Measurements from ENCODE around the gene MLXIP. TPM values are rescaled to one million over a fixed set of nuclear protein-coding genes. Genes with fewer than 3 reads are reported as not detected.
A peak's percentile ranks its signal among the peaks of the same experiment; 100 is the strongest.

Gene MLXIP
- total and polyA plus RNA-seq, 9 of the 15 experiments (the other 6 are each of a cell fraction or from before 2014, with no cell fraction given) = 2.2 to 66.3 (median 18.1) TPM

DNA sequence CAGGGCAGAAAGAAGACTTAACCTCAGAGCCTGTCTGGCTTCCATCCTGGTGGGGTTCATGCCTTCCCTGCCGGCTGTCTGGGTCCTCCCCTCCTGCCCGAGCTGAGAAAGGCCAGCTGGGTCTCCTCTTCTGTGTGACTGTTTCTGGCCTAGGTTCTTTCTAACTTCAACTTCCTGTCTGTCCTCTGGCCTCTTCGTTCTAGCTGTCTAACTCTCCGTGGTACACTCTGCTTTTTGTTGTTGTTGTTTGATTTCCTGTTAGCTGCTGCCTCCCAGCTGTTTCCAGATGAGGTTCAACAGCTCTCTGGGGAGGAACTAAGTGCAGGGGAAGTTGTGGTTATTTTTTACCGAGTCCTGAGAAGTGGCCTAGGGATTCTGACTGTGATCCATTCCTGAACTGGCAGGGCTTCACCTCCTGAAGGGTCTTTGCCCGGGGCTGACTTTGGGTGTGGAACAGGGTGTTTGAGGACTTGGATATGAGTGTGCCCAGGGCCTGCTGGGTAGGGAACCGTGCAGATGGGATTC is 3.2 kb downstream of the MLXIP start (continued):
- TF ChIP-seq THRA (IDR thresholded peaks at IDR 0.05) (no peak), ZNF184 (CRISPR knock-in tag; IDR thresholded peaks at IDR 0.05) (no peak), NONO (IDR thresholded peaks at IDR 0.05; ENCODE audit: low read depth in 2 of 2, low read length in 1 of 2) (no peak), NBN (IDR thresholded peaks at IDR 0.05; ENCODE audit: low read depth) (peak; percentile 55), ZSCAN29 (IDR thresholded peaks at IDR 0.05) (no peak), SAFB (IDR thresholded peaks at IDR 0.05; ENCODE audit: borderline replicate concordance, low read depth, low read length) (no peak), JUN (IDR thresholded peaks at IDR 0.05; ENCODE audit: borderline replicate concordance, low read depth, low read length) (no peak), JUN (CRISPR knock-in tag; IDR thresholded peaks at IDR 0.05; ENCODE audit: borderline replicate concordance) (no peak), DACH1 (IDR thresholded peaks at IDR 0.05; ENCODE audit: partially characterized antibody) (peak; percentile 84), CBX3 (IDR thresholded peaks at IDR 0.05; ENCODE audit: borderline replicate concordance in 1 of 2, low read length in 2 of 2) (no peak), HIVEP1 (CRISPR knock-in tag; IDR thresholded peaks at IDR 0.05) (no peak), FOS (IDR thresholded peaks at IDR 0.05; ENCODE audit: extremely low read depth, insufficient read length) (no peak), PURB (CRISPR knock-in tag; IDR thresholded peaks at IDR 0.05; ENCODE audit: low read depth) (no peak)
- TF ChIP-seq, protein P1, sequence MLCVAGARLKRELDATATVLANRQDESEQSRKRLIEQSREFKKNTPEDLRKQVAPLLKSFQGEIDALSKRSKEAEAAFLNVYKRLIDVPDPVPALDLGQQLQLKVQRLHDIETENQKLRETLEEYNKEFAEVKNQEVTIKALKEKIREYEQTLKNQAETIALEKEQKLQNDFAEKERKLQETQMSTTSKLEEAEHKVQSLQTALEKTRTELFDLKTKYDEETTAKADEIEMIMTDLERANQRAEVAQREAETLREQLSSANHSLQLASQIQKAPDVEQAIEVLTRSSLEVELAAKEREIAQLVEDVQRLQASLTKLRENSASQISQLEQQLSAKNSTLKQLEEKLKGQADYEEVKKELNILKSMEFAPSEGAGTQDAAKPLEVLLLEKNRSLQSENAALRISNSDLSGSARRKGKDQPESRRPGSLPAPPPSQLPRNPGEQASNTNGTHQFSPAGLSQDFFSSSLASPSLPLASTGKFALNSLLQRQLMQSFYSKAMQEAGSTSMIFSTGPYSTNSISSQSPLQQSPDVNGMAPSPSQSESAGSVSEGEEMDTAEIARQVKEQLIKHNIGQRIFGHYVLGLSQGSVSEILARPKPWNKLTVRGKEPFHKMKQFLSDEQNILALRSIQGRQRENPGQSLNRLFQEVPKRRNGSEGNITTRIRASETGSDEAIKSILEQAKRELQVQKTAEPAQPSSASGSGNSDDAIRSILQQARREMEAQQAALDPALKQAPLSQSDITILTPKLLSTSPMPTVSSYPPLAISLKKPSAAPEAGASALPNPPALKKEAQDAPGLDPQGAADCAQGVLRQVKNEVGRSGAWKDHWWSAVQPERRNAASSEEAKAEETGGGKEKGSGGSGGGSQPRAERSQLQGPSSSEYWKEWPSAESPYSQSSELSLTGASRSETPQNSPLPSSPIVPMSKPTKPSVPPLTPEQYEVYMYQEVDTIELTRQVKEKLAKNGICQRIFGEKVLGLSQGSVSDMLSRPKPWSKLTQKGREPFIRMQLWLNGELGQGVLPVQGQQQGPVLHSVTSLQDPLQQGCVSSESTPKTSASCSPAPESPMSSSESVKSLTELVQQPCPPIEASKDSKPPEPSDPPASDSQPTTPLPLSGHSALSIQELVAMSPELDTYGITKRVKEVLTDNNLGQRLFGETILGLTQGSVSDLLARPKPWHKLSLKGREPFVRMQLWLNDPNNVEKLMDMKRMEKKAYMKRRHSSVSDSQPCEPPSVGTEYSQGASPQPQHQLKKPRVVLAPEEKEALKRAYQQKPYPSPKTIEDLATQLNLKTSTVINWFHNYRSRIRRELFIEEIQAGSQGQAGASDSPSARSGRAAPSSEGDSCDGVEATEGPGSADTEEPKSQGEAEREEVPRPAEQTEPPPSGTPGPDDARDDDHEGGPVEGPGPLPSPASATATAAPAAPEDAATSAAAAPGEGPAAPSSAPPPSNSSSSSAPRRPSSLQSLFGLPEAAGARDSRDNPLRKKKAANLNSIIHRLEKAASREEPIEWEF (CRISPR knock-in tag; IDR thresholded peaks at IDR 0.05) = no peak
- TF ChIP-seq, protein P2, sequence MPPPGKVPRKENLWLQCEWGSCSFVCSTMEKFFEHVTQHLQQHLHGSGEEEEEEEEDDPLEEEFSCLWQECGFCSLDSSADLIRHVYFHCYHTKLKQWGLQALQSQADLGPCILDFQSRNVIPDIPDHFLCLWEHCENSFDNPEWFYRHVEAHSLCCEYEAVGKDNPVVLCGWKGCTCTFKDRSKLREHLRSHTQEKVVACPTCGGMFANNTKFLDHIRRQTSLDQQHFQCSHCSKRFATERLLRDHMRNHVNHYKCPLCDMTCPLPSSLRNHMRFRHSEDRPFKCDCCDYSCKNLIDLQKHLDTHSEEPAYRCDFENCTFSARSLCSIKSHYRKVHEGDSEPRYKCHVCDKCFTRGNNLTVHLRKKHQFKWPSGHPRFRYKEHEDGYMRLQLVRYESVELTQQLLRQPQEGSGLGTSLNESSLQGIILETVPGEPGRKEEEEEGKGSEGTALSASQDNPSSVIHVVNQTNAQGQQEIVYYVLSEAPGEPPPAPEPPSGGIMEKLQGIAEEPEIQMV (tag; conservative IDR thresholded peaks at IDR 0.05; ENCODE audit: low read depth) = no peak
- TF ChIP-seq, protein P3, sequence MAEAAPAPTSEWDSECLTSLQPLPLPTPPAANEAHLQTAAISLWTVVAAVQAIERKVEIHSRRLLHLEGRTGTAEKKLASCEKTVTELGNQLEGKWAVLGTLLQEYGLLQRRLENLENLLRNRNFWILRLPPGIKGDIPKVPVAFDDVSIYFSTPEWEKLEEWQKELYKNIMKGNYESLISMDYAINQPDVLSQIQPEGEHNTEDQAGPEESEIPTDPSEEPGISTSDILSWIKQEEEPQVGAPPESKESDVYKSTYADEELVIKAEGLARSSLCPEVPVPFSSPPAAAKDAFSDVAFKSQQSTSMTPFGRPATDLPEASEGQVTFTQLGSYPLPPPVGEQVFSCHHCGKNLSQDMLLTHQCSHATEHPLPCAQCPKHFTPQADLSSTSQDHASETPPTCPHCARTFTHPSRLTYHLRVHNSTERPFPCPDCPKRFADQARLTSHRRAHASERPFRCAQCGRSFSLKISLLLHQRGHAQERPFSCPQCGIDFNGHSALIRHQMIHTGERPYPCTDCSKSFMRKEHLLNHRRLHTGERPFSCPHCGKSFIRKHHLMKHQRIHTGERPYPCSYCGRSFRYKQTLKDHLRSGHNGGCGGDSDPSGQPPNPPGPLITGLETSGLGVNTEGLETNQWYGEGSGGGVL (CRISPR knock-in tag; IDR thresholded peaks at IDR 0.05) = no peak

Data from K562 (cell line).